ENCODE measurements around the gene ASPG. TPM values are rescaled to one million over a fixed set of nuclear protein-coding genes. Genes with fewer than 3 reads are reported as not detected.

The ASPG gene
- total RNA-seq, 2 donors from 2014 or later, result 0.14 to 0.35 TPM

GRCh38 chr14:104157016-104157928 lies 71.8 kb downstream of the ASPG start:
- no peaks in the 10 kb centered on the region for H3K9me3 ChIP-seq

GRCh38 chr14:104158827-104159798 lies 73.6 kb downstream of the ASPG start:
- Histone ChIP-seq H3K4me3 (no peak overlapping the region), H3K4me1 (ENCODE audit: control insufficient read depth in 1 of 2, low read depth in 2 of 2) (no peaks in the 10 kb centered on the region), H3K27ac (no peak overlapping the region), H3K36me3 (no peaks in the 10 kb centered on the region), H3K27me3 (replicated peaks; ENCODE audit: insufficient read depth) (no peaks in the 10 kb centered on the region), H3K9me3 (no peaks in the 10 kb centered on the region)
- no peak for TF ChIP-seq CTCF (IDR thresholded peaks at IDR 0.05)
- no peak for DNase-seq (ENCODE audit: low spot score)
- no peak for ATAC-seq (ENCODE audit: insufficient number of reproducible peaks, low FRiP score, low read depth)

More at GRCh38 chr14:104157016-104157928, 71.8 kb downstream of the ASPG start:
- Histone ChIP-seq H3K36me3 (no peaks in the 10 kb centered on the region), H3K27ac (no peak overlapping the region), H3K4me1 (ENCODE audit: control insufficient read depth in 1 of 2, low read depth in 2 of 2) (no peaks in the 10 kb centered on the region), H3K4me3 (no peak overlapping the region), H3K27me3 (replicated peaks; ENCODE audit: insufficient read depth) (no peaks in the 10 kb centered on the region)
- ATAC-seq (ENCODE audit: insufficient number of reproducible peaks, low FRiP score, low read depth) (no peak), DNase-seq (ENCODE audit: low spot score) (no peak)
- TF ChIP-seq CTCF (IDR thresholded peaks at IDR 0.05), result no peak

GRCh38 chr14:104159990-104160389 lies 74.5 kb downstream of the ASPG start:
- no peaks in the 10 kb centered on the region for H3K36me3 ChIP-seq
- H3K4me1 ChIP-seq (ENCODE audit: control insufficient read depth in 1 of 2, low read depth in 2 of 2), result no peaks in the 10 kb centered on the region
- H3K4me3 ChIP-seq, result no peak overlapping the region
- no peaks in the 10 kb centered on the region for H3K27me3 ChIP-seq (replicated peaks; ENCODE audit: insufficient read depth)
- H3K27ac ChIP-seq, result no peak overlapping the region
- no peak for TF ChIP-seq CTCF (IDR thresholded peaks at IDR 0.05)
- DNase-seq (ENCODE audit: low spot score), result no peak
- ATAC-seq (ENCODE audit: insufficient number of reproducible peaks, low FRiP score, low read depth), result no peak
- H3K9me3 ChIP-seq, result no peaks in the 10 kb centered on the region

DNA sequence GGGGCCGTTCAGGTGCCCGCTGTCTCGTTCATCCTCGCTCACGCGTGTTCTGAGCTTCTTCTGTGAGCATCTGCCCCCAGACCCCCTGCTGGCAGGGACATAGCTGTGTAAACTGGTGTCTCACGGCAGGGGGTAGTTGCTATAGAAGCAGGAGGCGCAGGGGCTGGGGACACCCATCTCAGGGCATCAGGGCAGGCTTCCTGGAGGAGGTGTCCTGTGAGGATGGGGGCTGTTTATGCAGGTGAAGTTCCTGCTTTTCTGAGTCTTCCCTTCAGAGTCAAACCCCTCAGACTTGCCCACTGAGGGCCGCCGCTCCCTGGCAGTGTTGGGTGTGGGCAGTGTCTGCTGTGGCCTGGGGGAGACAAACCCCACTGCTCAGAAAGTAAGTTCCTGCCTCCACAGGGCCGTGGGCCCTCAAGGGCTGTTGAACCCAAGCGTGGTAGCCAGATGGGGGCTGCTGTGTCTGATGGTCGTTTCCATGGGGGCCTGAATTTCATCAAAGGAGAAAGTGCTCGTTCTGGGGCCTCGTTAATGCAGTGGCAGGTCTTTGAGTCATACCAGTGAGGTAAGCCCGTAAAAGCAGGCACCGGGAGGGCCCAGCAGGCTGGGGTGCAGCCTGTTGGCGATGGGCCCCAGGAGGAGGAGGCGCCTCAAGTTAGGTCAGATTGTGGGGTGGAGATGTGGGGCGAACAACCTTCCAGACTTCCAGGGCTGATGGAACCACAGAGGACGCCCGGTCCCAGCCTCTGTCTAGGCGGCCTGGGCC lies 76.3 kb downstream of the ASPG start:
- no peaks in the 10 kb centered on the region for H3K9me3 ChIP-seq
- TF ChIP-seq CTCF (IDR thresholded peaks at IDR 0.05), result no peak
- ATAC-seq (ENCODE audit: insufficient number of reproducible peaks, low FRiP score, low read depth), result no peak

More for the DNA sequence above, 76.3 kb downstream of the ASPG start:
- H3K27ac ChIP-seq, result no peak overlapping the region
- H3K36me3 ChIP-seq, result no peaks in the 10 kb centered on the region
- no peak overlapping the region for H3K4me3 ChIP-seq
- no peak for DNase-seq (ENCODE audit: low spot score)
- H3K27me3 ChIP-seq (replicated peaks; ENCODE audit: insufficient read depth), result no peaks in the 10 kb centered on the region
- H3K4me1 ChIP-seq (ENCODE audit: control insufficient read depth in 1 of 2, low read depth in 2 of 2), result no peaks in the 10 kb centered on the region

Measured in thoracic aorta (tissue), 2 donors.